ENCODE measurements around the gene MSANTD2.
A peak's percentile ranks its signal among the peaks of the same experiment; 100 is the strongest.

MSANTD2 gene

DNA sequence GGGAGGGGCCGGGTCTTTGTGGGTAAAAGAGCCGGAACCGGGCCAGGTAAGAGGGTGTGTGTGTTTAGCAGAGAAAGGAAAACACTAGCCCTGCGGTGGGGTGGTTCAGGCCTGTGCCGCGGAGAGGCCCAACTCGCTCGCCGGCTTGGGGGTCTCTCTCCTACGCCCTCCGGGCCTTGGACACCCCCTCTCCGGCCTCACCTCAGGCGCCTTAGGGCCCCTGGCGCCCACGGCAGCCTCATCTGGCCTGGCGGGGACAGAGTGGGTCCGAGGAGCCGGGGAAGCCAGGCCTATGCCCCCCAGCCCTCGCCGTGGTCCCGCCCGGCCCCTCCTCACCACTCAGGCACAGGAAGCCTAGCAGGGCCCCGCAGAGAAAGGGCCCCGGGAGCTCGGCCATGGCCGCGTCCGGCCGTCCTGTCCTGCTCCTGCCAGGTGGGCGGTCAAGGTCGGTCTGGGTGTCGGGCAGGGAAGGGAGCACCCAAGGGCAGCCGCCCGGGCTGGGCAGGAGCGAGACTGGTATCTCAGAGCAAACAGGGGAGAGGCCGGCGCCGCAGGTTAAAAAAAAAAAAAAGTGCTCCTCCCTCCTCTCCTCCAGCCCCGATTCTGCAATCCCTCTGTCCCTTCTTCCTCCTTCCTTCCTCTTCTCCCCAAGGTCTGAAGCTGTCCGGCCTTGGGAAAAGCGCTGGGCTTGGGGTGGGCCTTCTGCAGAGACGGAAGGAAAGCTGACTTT lies 48.3 kb downstream of the MSANTD2 start, which contains the start of gene VSIG2:
TSS of gene VSIG2 (minus strand) at position 515 of the 730 bp plus-strand sequence. CDS start at position 397, 118 bp downstream.
- DNase-seq, result no peak

DNA sequence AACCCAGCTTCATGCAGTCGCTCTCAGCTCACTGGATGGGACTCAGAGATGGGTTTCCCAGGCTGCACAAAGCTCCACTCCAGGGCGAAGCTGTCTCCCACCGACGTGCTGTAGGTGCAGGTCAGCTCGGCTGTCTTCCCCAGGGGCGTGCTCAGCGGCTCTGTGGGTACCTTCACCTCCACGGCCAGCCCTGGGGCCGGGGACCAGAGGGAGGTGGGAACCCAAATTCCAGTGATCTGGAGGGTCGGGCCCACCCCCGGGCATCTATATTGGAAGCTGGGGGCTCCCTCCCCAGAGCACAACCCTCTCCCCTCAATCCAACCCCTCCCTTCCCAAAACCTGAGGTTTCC lies 48.8 kb downstream of the MSANTD2 start:
- no peak for DNase-seq

DNA sequence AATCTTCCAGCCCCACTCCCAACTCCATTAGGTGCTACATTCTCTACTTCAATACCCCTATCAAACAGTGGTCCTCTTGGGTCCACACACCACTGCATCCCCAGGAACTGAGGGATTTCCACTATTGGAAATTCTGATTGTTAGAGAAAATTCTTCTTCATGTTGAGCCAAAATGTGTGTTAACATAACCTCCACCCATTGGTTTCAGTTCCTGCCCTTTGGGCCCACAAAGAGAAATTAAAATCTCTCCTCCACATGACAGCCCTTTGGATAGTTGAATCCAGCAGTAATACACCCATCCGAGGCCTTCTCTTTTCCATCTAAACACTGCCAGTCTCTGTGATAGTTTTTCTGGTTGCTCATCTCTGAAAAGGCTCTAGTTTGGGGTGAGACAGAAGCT lies 50.3 kb downstream of the MSANTD2 start:
- DNase-seq, result no peak

DNA sequence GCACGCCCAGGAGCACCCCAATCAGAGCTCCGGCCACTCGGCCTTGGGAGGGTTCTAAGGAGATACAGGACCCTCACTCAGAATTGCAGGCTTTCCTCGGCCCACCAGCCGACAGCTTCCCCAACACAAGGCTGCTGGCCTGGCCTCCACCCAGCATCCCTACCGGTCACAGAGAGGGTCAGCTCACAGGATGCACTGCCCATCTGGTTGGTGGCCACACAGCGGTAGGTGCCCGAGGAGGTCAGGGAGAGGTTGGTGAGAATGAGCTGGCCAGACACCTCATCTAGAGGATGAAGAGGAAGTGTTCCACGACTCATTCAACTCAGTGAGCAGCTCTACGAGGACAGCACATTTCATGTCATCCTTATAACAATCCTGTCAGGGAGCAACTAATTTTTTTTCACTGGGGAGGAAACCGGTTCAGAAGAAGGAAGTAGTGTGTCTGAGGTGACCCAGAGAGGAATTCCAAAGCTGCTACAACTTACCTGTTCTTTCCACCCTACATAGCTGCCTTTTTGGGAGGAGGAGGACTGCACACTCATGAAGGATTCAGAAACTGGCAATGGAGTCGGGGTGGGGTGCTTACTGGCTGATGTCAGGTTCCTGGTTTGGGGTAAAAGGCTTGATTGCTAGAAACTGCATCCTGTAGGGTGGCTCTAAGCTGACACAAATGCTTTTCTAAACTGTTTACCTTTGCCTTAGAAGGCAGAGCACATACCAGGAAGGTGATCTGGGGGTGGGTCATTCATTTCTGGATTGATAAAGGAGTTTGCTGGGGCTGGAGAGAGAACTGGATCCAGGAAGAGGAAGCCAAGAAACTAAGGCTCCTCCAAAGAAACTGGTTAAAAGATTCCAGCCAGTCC lies 51.5 kb downstream of the MSANTD2 start:
- no peak for DNase-seq

DNA sequence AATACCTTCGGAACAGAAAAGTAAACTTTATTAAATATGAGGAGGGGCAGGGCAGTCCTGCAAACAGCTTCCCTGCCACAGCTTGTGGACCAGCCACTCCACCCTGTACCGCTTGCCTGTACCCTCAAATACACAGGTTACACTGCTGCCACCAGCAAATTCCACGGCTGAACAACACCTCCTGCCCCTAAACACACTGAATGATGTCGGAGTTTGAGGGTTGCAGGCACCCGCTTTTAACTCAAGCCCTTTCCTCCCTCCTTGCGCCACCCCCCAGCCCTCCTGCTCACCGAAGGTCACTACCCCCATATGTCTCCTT lies 52.1 kb downstream of the MSANTD2 start:
- DNase-seq, result no peak

DNA sequence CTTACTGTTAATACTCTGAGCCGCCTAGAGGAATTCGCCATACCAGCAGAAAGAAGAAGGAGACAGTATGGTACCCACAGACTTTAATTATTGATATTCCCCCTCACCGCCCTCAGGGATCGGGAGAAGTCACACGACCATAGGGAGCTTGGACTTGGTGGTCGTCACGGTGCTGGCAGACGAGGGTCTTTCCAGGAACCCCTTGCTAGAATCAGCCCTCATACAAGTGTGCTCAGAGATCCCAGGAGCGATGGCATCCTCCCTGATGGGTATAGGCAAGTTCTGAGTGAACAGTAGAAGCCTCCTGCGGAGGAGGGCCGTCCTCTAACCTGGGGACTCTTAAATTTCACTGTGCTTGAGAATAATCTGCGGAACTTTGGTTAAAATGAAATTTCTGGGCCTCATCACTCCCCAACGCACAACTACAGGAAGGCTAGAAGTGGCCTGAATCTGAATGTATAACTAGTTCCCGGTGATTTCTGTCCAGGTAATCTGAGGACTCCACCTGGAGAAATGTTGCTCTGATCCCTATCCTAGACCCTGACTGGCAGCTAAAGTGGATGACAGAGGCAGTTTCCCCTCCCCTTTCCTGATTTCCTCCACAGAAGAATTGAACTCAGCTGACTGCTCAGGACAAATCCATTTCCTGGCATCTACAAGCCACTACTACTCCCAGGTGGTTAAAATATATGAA lies 52.7 kb downstream of the MSANTD2 start:
- DNase-seq, result no peak

DNA sequence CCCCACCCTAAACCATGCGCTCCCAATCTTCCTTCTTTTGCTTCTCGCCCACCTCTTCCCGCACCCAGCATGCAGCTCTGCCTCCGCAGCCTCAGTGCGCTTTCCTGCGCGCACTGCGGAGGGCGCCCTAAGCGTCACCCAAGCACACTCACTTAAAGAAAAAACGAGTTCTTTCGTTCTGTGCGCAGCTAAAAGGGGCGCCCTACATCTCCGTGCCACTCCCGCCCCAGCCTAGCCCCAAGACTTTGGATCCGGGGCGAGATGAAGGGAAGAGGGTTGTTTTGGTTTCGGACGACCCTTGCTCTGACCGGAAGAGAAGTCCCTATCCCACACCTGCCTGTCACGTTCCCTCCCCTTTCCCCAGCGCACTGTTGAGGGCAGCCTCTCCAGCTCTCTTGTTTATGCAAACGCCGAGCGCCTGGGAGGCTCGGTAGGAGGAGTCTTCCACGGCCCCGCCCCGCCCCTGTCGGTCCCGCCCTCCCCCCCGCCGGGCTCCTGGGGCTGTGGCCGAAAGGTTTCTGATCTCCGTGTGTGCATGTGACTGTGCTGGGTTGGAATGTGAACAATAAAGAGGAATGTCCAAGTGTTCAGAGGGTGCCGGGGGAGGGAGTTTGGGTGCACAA lies 53.5 kb downstream of the MSANTD2 start:
- peak; percentile 34 for DNase-seq

DNA sequence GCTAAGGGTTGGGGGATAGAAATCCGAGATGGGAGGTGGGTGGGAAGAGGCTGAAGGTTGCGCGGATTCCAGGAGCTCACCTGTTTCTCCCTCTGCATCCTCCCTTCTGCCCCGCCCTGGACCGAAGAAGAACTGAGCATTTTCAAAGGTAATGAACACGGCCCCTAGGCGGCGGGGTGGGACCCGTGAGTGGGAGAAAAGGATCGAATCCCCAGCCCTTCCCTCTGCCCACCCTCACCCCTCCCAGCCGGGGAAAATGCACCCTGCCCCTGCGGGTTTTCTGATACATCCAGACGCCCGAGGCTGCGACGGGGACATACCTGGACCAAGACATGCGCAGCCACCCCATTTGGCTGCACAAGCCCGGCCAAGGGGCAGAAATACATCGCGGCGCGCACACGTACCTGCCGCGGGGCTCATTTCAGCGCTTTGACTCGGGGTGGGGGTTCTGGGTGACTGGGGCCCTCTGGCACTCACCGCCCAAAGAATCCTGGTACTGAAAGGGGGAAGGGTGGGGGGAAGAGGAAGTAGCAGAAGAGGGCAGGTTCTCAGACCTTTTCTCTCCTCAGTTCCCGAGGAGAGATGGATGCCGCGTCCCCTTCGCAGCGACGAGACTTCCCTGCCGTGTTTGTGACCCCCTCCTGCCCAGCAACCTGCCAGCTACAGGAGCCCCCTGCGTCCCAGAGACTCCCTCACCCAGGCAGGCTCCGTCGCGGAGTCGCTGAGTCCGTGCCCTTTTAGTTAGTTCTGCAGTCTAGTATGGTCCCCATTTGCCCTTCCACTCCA lies 54.2 kb downstream of the MSANTD2 start:
- DNase-seq, result no peak

DNA sequence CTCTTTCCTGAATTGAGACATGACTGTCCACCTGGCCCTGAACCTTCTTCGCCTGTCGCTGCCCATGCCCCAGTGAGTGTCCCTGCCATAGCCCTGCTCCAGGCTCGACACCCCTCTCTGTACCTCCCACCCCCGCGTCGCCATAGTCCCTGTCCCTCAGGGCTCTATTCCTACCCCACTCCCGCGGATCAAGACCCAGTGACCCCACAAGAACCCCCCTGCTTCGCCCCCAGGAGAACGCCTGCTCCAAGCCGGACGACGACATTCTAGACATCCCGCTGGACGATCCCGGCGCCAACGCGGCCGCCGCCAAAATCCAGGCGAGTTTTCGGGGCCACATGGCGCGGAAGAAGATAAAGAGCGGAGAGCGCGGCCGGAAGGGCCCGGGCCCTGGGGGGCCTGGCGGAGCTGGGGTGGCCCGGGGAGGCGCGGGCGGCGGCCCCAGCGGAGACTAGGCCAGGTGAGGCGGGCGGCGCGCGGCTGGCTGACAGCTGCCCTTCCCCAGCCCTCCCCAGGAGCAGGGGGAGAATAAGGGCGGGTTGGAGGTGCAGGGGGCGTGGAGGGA lies 54.9 kb downstream of the MSANTD2 start:
- DNase-seq, result no peak

DNA sequence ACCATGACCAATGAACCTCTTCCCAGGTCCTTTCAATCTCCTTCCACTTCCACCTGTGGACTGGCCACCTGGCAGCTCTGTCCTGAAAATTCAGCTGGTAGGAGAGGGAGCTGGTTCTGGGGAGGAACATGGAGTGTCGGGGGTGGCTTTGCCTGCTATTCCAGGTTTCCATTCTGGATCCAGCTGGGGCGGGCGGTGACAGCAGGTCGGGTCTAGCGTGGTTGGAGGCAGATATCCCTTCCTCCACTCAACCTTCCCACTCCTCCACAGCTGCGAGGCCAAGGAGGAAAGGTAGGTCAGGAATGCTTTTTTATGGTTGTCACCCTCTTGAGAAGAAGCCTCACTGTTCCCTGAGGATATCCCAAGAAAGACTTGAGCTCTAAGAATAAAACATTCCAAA lies 57.2 kb downstream of the MSANTD2 start:
- no peak for DNase-seq

DNA sequence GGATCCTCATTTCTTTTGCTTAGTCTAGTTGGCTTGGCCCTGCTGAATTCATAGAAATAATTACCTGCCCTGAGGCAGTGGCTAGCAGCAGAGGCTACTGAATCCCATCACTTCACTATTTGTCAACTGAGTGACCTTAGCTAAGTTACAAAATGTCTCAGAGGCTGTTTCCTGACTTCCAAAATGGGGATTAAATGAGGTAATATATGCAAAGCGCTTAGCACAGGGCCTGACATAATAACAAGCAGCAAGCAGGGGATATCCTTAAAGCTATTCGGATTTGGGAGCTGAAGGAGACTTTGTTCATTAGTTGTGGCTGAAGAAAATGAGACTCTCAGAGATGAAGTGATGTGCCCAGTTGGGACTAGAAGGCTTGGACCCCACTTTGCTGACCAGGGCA lies 57.7 kb downstream of the MSANTD2 start:
- no peak for DNase-seq

DNA sequence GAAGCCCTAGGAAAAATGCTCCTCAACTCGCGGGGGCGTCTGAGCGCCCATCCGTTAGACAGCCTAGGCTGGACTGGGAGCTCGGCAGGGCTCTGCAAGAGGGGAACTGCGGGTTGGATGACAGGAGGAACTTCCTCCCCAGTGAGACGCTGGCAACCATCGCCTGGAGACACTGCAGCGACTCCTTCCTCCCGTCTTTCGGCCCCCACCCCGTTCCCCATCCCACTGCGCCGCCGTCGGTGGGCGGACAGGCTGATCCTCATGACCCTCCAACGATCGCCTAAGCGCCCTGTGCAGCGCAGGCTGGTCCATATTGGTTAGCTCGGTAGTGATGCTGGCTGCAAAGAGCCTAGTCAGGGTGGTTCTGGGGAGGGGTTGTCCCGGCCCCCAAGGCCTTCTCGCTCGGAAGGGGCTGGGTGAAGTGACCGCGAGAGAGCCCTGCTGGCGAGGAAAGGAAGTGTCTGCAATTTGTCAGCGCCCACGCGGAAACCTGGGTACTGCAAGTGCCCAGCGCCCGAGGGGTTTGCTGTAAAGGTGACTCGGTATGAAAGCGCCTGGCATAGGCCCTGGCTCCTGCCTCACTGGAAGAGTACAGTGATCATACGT lies 59.8 kb downstream of the MSANTD2 start:
- no peak for DNase-seq

DNA sequence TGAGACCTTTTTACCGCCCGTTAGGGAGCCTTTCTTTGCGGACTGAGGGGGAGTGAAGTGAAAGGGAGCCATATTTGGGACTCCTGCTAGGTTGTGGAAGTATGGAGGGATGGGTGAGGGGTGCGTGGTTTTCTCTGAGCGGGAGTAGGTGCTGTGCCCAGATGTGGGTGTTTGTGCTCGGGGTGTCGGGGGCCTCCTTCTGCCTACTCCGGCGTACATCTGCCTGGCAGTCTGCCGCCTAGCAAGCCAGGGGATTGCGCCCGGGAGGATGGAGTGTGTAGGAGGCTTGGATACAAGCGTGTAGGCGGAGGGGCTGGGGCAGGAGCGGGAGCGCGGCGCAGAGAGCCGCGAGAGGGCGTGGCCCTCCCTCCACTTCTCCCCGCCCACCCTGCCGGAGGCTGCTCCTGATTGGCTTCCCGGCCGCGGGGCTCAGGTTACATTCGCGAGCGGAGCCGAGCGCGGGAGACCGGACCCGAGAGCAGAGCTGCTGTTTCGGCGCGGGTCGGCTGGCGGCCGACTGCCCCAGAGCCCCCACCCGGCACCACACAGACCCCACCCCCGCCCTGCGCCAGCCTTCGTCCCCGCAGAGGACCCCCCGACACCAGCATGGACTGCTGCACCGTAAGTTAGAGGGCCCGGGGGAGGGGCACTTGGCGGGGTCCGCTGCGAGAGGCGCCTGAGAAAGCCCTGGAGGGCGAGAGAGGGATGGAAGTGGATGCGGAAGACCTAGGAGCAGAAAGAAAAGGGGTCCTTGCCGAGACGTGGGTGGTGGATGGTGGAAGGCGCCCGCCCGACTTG lies 60.5 kb downstream of the MSANTD2 start, which contains the start of gene NRGN:
TSS of gene NRGN (plus strand) at position 464 of the 798 bp plus-strand sequence. CDS start at position 607, 143 bp downstream.
- DNase-seq, result peak; percentile 83

DNA sequence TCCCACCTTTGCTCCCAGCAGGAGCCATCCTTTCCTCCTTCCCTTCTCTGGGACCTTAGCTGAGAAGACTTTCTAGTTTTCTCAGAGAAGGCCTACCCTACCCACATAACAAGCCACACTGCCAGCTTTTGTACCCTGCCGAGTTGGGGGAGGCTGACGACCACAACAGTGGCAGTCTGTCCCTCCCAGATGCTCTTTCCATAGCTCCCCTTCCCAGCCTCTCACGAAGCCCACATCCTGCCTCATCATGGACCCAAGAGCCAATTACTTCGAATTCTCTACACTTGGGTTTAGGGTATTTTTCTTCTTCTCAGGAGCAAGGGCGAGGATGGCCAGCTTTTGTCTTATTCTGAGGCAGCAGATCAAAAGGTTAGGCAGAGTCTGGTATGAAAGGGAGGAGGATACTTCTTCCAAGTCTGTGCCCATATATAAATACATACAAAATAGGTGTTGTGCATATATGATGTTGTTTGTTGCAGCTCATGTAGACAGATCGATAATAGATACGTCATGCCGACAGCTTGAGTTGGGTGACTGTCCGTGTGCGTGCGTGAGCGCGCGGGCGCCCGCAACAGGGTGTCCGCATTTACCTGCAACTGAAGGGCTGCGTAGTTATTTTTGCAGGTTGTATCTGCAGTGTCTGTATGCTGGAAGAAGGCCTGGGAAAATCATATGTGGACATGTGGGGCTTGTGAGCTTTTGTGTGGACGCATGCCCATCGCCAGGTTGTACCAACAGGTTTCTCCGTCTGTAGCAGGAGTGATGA lies 61.3 kb downstream of the MSANTD2 start:
- no peak for DNase-seq

DNA sequence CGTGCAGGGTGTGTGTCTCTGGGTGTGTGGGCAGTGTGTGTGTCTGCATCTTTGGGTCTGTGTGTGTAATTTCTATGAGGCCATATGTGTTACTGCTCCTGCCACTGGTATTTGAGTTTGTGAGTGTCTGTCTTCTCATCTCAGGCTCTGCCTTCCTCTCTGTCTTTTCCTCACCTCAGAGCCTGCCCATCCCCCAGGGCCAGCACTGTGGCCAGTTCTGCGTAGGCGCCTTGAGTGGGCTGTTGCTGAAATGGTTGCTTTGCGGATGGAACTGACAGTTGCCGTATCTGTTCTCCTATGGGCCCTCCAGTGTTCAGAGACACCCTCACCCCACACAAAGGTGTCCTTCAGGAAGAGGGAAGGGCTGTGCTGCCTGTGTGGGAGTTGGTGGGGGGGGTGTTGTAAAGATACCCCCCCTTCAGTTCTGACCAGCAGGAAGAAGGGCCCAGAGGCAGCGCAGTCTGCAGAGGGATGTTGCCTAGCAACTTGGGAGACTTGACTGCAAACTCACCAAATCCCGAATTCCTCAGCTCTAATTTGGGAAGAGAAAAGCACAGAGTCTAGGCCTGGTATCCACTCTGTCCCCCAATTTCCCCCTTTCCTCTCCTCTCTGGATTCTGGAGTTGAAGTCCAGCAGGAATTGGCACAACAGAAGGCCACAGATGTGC lies 62.4 kb downstream of the MSANTD2 start:
- DNase-seq, result no peak

DNA sequence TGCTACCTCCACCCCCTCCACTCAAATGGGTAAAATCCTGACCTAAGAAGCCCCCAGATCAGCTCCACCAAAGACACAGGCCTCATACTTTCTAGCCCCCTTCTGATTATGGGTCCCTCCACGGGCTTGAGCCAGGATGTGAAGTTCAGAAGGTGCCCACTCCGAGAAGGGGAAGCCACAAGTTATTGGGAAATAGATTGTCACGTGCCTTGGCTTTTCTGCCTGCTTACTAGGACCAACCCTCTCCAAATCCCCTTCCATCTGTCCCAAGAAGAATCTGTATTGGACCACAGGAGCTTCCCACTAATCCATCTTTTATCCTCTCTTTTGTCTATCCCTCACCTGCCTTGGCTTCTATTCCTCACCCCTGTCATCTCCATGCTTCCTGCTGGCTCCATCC lies 63.5 kb downstream of the MSANTD2 start:
- no peak for DNase-seq

DNA sequence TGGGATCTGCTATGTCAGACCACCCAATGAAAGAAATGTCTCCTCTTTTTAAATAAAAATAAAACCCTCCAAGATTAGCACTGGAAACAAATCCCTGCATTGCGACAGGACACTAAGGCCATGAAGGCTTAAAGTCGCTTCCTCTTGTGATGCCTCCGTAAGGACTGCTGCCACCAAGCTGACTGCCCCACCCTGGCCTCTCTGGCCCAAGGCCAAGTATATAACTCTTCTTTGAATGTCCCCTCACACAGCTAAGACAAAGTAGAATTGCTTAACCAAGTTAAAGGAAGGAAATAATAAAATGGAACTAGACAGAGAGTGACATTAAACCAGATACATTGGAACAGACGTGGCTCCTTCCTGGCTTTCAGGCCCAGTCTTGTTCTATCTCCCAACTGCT lies 68.0 kb downstream of the MSANTD2 start:
- DNase-seq, result no peak

DNA sequence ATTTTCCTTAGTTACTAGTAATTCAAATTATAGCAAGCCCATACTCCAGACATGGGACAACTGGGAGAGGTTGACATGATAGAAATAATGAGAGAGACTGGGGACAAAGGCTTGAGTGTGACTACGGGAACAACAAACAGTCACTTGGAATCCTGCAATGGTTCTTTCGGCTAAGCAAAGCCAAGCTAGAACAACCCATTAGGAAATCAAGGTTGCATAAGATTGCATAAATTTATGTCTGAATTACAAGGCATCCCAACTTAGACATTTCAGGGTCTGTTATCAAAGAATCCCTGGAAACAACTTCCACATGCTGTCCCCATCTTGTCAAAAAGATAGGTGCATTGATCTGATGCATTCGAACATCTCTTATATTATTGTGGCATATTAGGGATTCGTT lies 70.6 kb downstream of the MSANTD2 start:
- DNase-seq, result no peak

DNA sequence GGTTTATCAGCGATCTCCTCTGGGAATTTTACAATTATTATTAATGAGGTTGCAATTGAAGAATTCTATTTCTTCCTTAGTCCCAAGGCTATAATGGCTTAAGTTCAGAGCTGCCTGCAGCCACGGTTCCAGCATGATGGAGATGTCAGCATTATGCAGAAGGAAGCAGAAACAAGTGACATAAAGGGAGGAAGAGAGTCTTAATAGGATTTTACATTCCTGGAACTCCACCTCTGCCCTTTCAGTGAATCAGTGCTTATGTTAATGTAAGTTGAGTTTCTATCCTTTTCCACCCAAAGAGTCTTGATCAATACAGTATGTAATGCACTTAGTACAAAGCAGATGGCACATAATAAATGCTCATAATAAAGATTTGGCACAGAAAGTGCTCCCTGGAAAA lies 72.1 kb downstream of the MSANTD2 start:
- no peak for DNase-seq
